Parathyroid adenoma (tissue), 2 donors: ENCODE data around the gene RFTN1.

Source experiments
- H2AFZ ChIP-seq: fragments of 300-600 bp; sonication (generic); one replicate; pipeline ENCODE4 v1.7.0; 2017; ENCODE audit warnings: antibody characterized with exemption, mild to moderate bottlenecking
- H3K27ac ChIP-seq: fragments of 300-600 bp; sonication (generic); one replicate; pipeline ENCODE4 v1.7.0; 2017
- H3K27me3 ChIP-seq: fragments of 300-600 bp; sonication (generic); one replicate; pipeline ENCODE4 v1.7.0; 2017; ENCODE audit warnings: low read length; ENCODE audit not compliant: control insufficient read depth, insufficient read depth
- H3K36me3 ChIP-seq: fragments of 300-600 bp; sonication (generic); one replicate; pipeline ENCODE4 v1.7.0; 2017; ENCODE audit warnings: low read length; ENCODE audit not compliant: control insufficient read depth, insufficient read depth
- H3K4me1 ChIP-seq: fragments of 300-600 bp; sonication (generic); one replicate; pipeline ENCODE4 v1.7.0; 2017; ENCODE audit warnings: control low read depth
- H3K4me2 ChIP-seq: fragments of 300-600 bp; sonication (generic); one replicate; pipeline ENCODE4 v1.7.0; 2017; ENCODE audit warnings: low read length
- H3K4me3 ChIP-seq: fragments of 300-600 bp; sonication (generic); one replicate; pipeline ENCODE4 v1.7.0; 2017; ENCODE audit warnings: low read depth, low read length
- H3K79me2 ChIP-seq: fragments of 300-600 bp; sonication (generic); one replicate; pipeline ENCODE4 v1.7.0; 2017; ENCODE audit warnings: control low read depth
- H3K9ac ChIP-seq: fragments of 300-600 bp; sonication (generic); one replicate; pipeline ENCODE4 v1.7.0; 2017; ENCODE audit warnings: mild to moderate bottlenecking
- H3K9me3 ChIP-seq: fragments of 300-600 bp; sonication (generic); one replicate; pipeline ENCODE4 v1.7.0; 2017; ENCODE audit warnings: low read length; ENCODE audit not compliant: control insufficient read depth
- CTCF ChIP-seq: fragments of 300-600 bp; sonication (generic); IDR thresholded peaks from one replicate; pipeline ENCODE4 v1.7.0; 2017; ENCODE audit warnings: antibody characterized with exemption, mild to moderate bottlenecking
- donor health status: primary hyperparathyroidism.

Gene RFTN1

GRCh38 chr3:16307832-16308531, 205.5 kb downstream of the RFTN1 start:
- no peaks in the 10 kb centered on the region for H3K27me3 ChIP-seq
- H3K4me1 ChIP-seq, result no peaks in the 10 kb centered on the region
- H3K79me2 ChIP-seq, result no peaks in the 10 kb centered on the region
- no peak overlapping the region for H3K9ac ChIP-seq
- H3K27ac ChIP-seq, result no peak overlapping the region
- H3K9me3 ChIP-seq, result no peaks in the 10 kb centered on the region
- no peak overlapping the region for H2AFZ ChIP-seq
- H3K4me3 ChIP-seq, result no peak overlapping the region
- no peak overlapping the region for H3K4me2 ChIP-seq
- no peak for TF ChIP-seq CTCF
- no peaks in the 10 kb centered on the region for H3K36me3 ChIP-seq

GRCh38 chr3:16305111-16305541, 208.4 kb downstream of the RFTN1 start:
- Histone ChIP-seq H3K9ac (no peak overlapping the region), H3K27me3 (no peaks in the 10 kb centered on the region), H3K79me2 (no peaks in the 10 kb centered on the region), H2AFZ (no peak overlapping the region), H3K4me3 (no peak overlapping the region), H3K36me3 (no peaks in the 10 kb centered on the region), H3K4me2 (no peak overlapping the region), H3K27ac (no peak overlapping the region), H3K9me3 (no peaks in the 10 kb centered on the region), H3K4me1 (no peaks in the 10 kb centered on the region)
- no peak for TF ChIP-seq CTCF

- Histone ChIP-seq H3K27ac (no peak overlapping the region), H3K27me3 (no peaks in the 10 kb centered on the region), H3K36me3 (no peaks in the 10 kb centered on the region), H3K9me3 (no peaks in the 10 kb centered on the region), H3K4me3 (no peak overlapping the region), H2AFZ (no peak overlapping the region), H3K4me1 (no peaks in the 10 kb centered on the region), H3K79me2 (no peaks in the 10 kb centered on the region), H3K4me2 (no peak overlapping the region), H3K9ac (no peak overlapping the region)
- no peak for TF ChIP-seq CTCF
Measured at GRCh38 chr3:16304061-16305010, 209.2 kb downstream of the RFTN1 start.

GRCh38 chr3:16303037-16303575, 210.4 kb downstream of the RFTN1 start:
- no peaks in the 10 kb centered on the region for H3K79me2 ChIP-seq
- no peak overlapping the region for H2AFZ ChIP-seq
- no peak overlapping the region for H3K27ac ChIP-seq
- H3K4me2 ChIP-seq, result no peak overlapping the region
- H3K4me1 ChIP-seq, result no peaks in the 10 kb centered on the region
- no peaks in the 10 kb centered on the region for H3K36me3 ChIP-seq
- H3K4me3 ChIP-seq, result no peak overlapping the region
- H3K9ac ChIP-seq, result no peak overlapping the region
- H3K27me3 ChIP-seq, result no peaks in the 10 kb centered on the region
- TF ChIP-seq CTCF, result no peak
- H3K9me3 ChIP-seq, result no peaks in the 10 kb centered on the region
